Skeletal muscle cell (primary cell): ENCODE results near the gene DHX35.

Experiments used
- DNase-seq: peaks from one replicate; pipeline ENCODE4 v3.0.0-alpha.2; 2010; ENCODE audit warnings: low read depth
- H3K4me3 ChIP-seq: 2 replicates; pipeline ENCODE4 v1.5.1; 2011; ENCODE audit warnings: low read depth, mild to moderate bottlenecking, control low read depth, low read length, moderate library complexity

Gene DHX35

GRCh38 chr20:39082622-39083398 is 120.7 kb downstream of the DHX35 start:
- no peak for DNase-seq
- no peak overlapping the region for H3K4me3 ChIP-seq

GRCh38 chr20:39083761-39084160 is 121.6 kb downstream of the DHX35 start:
- no peak overlapping the region for H3K4me3 ChIP-seq
- no peak for DNase-seq

GRCh38 chr20:39089029-39089428 is 126.9 kb downstream of the DHX35 start:
- DNase-seq = no peak
- H3K4me3 ChIP-seq = no peak overlapping the region
